Posterior cingulate gyrus (tissue), 11 donors: ENCODE results near the gene BLMH.
A peak's percentile ranks its signal among the peaks of the same experiment; 100 is the strongest.

ENCODE experiments used
- DNase-seq, 10 donors: peaks; one replicate each; pipeline versions ENCODE4 v3.0.0 to v3.0.0-alpha.2; 2020 to 2021; ENCODE audit warnings: mixed read lengths in 3 of 10
- intact Hi-C: fragments of 100-400 bp; cut with DNase I; formaldehyde crosslinking; loops from one replicate; pipeline ENCODE4 v1.15.1; 2023

The BLMH gene

GRCh38 chr17:30291543-30292285, at the start of gene BLMH:
Gene BLMH, minus strand, starts transcription at chr17:30291944. Its CDS starts 125 bp downstream, at chr17:30291819.
- peak; percentile 69 to 96 (median 76) for DNase-seq
- intact Hi-C loops: loop anchor here (5.0 kb wide), 1 partner anchor 86 kb away; the partner anchor contains the start of gene CPD

GRCh38 chr17:30340801-30341356, 49.1 kb upstream of the BLMH start:
- intact Hi-C loops: loop anchor here (2.0 kb wide), 1 partner anchor 136 kb away; the partner anchor contains the start of gene GOSR1
- no peak for DNase-seq

- intact Hi-C loops: no loop called here
- no peak for DNase-seq
Measured at GRCh38 chr17:30339086-30339485, 47.3 kb upstream of the BLMH start.

- intact Hi-C loops: no loop called here
- DNase-seq: no peak
Measured at GRCh38 chr17:30337393-30337999, 45.8 kb upstream of the BLMH start.

- intact Hi-C loops: no loop called here
- no peak for DNase-seq
Measured at GRCh38 chr17:30336369-30337171, 44.8 kb upstream of the BLMH start.

GRCh38 chr17:30334421-30334820, 42.7 kb upstream of the BLMH start:
- intact Hi-C loops: no loop called here
- no peak for DNase-seq

- intact Hi-C loops: no loop called here
- DNase-seq: no peak
Measured at GRCh38 chr17:30333503-30334360, 42.0 kb upstream of the BLMH start, which contains the start of gene TMIGD1. Gene TMIGD1, minus strand, starts transcription at chr17:30334057. Its CDS starts 1,924 bp downstream, at chr17:30332133.

GRCh38 chr17:30332057-30332542, 40.4 kb upstream of the BLMH start:
- no peak for DNase-seq
- intact Hi-C loops: no loop called here

- intact Hi-C loops: no loop called here
- DNase-seq: no peak
Measured at GRCh38 chr17:30326809-30327208, 35.1 kb upstream of the BLMH start.

GRCh38 chr17:30324723-30325122, 33.0 kb upstream of the BLMH start:
- DNase-seq: no peak
- intact Hi-C loops: no loop called here

GRCh38 chr17:30323895-30324319, 32.2 kb upstream of the BLMH start:
- no peak for DNase-seq
- intact Hi-C loops: no loop called here

- intact Hi-C loops: no loop called here
- DNase-seq: no peak
Measured at GRCh38 chr17:30323262-30323894, 31.6 kb upstream of the BLMH start.

GRCh38 chr17:30321314-30321713, 29.6 kb upstream of the BLMH start:
- intact Hi-C loops: no loop called here

GRCh38 chr17:30318155-30318554, 26.4 kb upstream of the BLMH start:
- DNase-seq: no peak
- intact Hi-C loops: no loop called here

More at GRCh38 chr17:30321314-30321713, 29.6 kb upstream of the BLMH start:
- DNase-seq: no peak

- intact Hi-C loops: no loop called here
Measured at GRCh38 chr17:30316736-30317135, 25.0 kb upstream of the BLMH start.

GRCh38 chr17:30315106-30315505, 23.4 kb upstream of the BLMH start:
- intact Hi-C loops: no loop called here
- DNase-seq: no peak

More at GRCh38 chr17:30316736-30317135, 25.0 kb upstream of the BLMH start:
- no peak for DNase-seq

- intact Hi-C loops: no loop called here
- no peak for DNase-seq
Measured at GRCh38 chr17:30314474-30314873, 22.7 kb upstream of the BLMH start.

- no peak for DNase-seq
- intact Hi-C loops: no loop called here
Measured at GRCh38 chr17:30312226-30312625, 20.5 kb upstream of the BLMH start.

GRCh38 chr17:30310562-30310961, 18.8 kb upstream of the BLMH start:
- no peak for DNase-seq

More at GRCh38 chr17:30310562-30310961, 18.8 kb upstream of the BLMH start:
- intact Hi-C loops: no loop called here
